Parathyroid adenoma (tissue), 2 donors: ENCODE measurements around the gene RETREG1.

ENCODE experiments used
- H2AFZ ChIP-seq: fragments of 300-600 bp; sonication (generic); one replicate; pipeline ENCODE4 v1.7.0; 2017; ENCODE audit warnings: antibody characterized with exemption, mild to moderate bottlenecking
- H3K27ac ChIP-seq: fragments of 300-600 bp; sonication (generic); one replicate; pipeline ENCODE4 v1.7.0; 2017
- H3K27me3 ChIP-seq: fragments of 300-600 bp; sonication (generic); one replicate; pipeline ENCODE4 v1.7.0; 2017; ENCODE audit warnings: low read length; ENCODE audit not compliant: control insufficient read depth, insufficient read depth
- H3K36me3 ChIP-seq: fragments of 300-600 bp; sonication (generic); one replicate; pipeline ENCODE4 v1.7.0; 2017; ENCODE audit warnings: low read length; ENCODE audit not compliant: control insufficient read depth, insufficient read depth
- H3K4me1 ChIP-seq: fragments of 300-600 bp; sonication (generic); one replicate; pipeline ENCODE4 v1.7.0; 2017; ENCODE audit warnings: control low read depth
- H3K4me2 ChIP-seq: fragments of 300-600 bp; sonication (generic); one replicate; pipeline ENCODE4 v1.7.0; 2017; ENCODE audit warnings: low read length
- H3K4me3 ChIP-seq: fragments of 300-600 bp; sonication (generic); one replicate; pipeline ENCODE4 v1.7.0; 2017; ENCODE audit warnings: low read depth, low read length
- H3K79me2 ChIP-seq: fragments of 300-600 bp; sonication (generic); one replicate; pipeline ENCODE4 v1.7.0; 2017; ENCODE audit warnings: control low read depth
- H3K9ac ChIP-seq: fragments of 300-600 bp; sonication (generic); one replicate; pipeline ENCODE4 v1.7.0; 2017; ENCODE audit warnings: mild to moderate bottlenecking
- H3K9me3 ChIP-seq: fragments of 300-600 bp; sonication (generic); one replicate; pipeline ENCODE4 v1.7.0; 2017; ENCODE audit warnings: low read length; ENCODE audit not compliant: control insufficient read depth
- CTCF ChIP-seq: fragments of 300-600 bp; sonication (generic); IDR thresholded peaks from one replicate; pipeline ENCODE4 v1.7.0; 2017; ENCODE audit warnings: antibody characterized with exemption, mild to moderate bottlenecking
- donor health status: primary hyperparathyroidism.

Gene RETREG1

GRCh38 chr5:16564248-16564867 lies 52.4 kb downstream of the RETREG1 start:
- no peak overlapping the region for H3K27ac ChIP-seq
- H2AFZ ChIP-seq = no peak overlapping the region
- peak overlapping the region; percentile 31 for H3K4me2 ChIP-seq
- no peak for TF ChIP-seq CTCF
- peaks cover 17% of the 10 kb centered on the region for H3K4me1 ChIP-seq
- no peaks in the 10 kb centered on the region for H3K9me3 ChIP-seq
- H3K27me3 ChIP-seq = no peaks in the 10 kb centered on the region
- H3K9ac ChIP-seq = no peak overlapping the region
- peak overlapping the region; percentile 9 for H3K4me3 ChIP-seq
- no peaks in the 10 kb centered on the region for H3K79me2 ChIP-seq
- no peaks in the 10 kb centered on the region for H3K36me3 ChIP-seq

- peaks cover 17% of the 10 kb centered on the region for H3K4me1 ChIP-seq
- H3K36me3 ChIP-seq = no peaks in the 10 kb centered on the region
- H2AFZ ChIP-seq = no peak overlapping the region
- H3K27me3 ChIP-seq = no peaks in the 10 kb centered on the region
- no peaks in the 10 kb centered on the region for H3K9me3 ChIP-seq
- no peaks in the 10 kb centered on the region for H3K79me2 ChIP-seq
- no peak for TF ChIP-seq CTCF
- H3K4me2 ChIP-seq = no peak overlapping the region
- no peak overlapping the region for H3K4me3 ChIP-seq
- no peak overlapping the region for H3K27ac ChIP-seq
- H3K9ac ChIP-seq = no peak overlapping the region
These were observed 53.1 kb downstream of the RETREG1 start for GRCh38 chr5:16563686-16564085.

GRCh38 chr5:16561660-16562059 lies 55.1 kb downstream of the RETREG1 start:
- Histone ChIP-seq H3K27ac (no peak overlapping the region), H3K36me3 (no peaks in the 10 kb centered on the region), H3K9ac (no peak overlapping the region), H3K4me3 (no peak overlapping the region), H3K9me3 (no peaks in the 10 kb centered on the region), H2AFZ (no peak overlapping the region), H3K4me2 (no peak overlapping the region), H3K4me1 (peaks cover 11% of the 10 kb centered on the region), H3K27me3 (no peaks in the 10 kb centered on the region), H3K79me2 (no peaks in the 10 kb centered on the region)
- TF ChIP-seq CTCF = no peak

GRCh38 chr5:16559702-16560101 lies 57.1 kb downstream of the RETREG1 start:
- no peak overlapping the region for H2AFZ ChIP-seq
- no peak for TF ChIP-seq CTCF
- H3K9me3 ChIP-seq = no peaks in the 10 kb centered on the region
- H3K27me3 ChIP-seq = no peaks in the 10 kb centered on the region
- H3K79me2 ChIP-seq = no peaks in the 10 kb centered on the region
- H3K27ac ChIP-seq = no peak overlapping the region
- no peak overlapping the region for H3K4me2 ChIP-seq
- no peak overlapping the region for H3K9ac ChIP-seq
- H3K36me3 ChIP-seq = no peaks in the 10 kb centered on the region
- H3K4me1 ChIP-seq = peaks cover 8% of the 10 kb centered on the region
- H3K4me3 ChIP-seq = no peak overlapping the region

- H3K9ac ChIP-seq = no peak overlapping the region
- H3K9me3 ChIP-seq = no peaks in the 10 kb centered on the region
- H3K27me3 ChIP-seq = no peaks in the 10 kb centered on the region
- H3K4me3 ChIP-seq = no peak overlapping the region
- H3K36me3 ChIP-seq = no peaks in the 10 kb centered on the region
- H2AFZ ChIP-seq = no peak overlapping the region
- H3K4me1 ChIP-seq = peaks cover 2% of the 10 kb centered on the region
- H3K27ac ChIP-seq = no peak overlapping the region
- no peaks in the 10 kb centered on the region for H3K79me2 ChIP-seq
- no peak overlapping the region for H3K4me2 ChIP-seq
- TF ChIP-seq CTCF = no peak
These were observed 57.7 kb downstream of the RETREG1 start for GRCh38 chr5:16558984-16559629.
